ENCODE data around the gene CTSA.
A peak's percentile ranks its signal among the peaks of the same experiment; 100 is the strongest.

Gene CTSA

GRCh38 chr20:45890985-45891983 lies at the start of gene CTSA, which contains the start of gene NEURL2:
CTSA (plus strand) TSS chr20:45891335; CDS start chr20:45891569, 234 bp downstream.
NEURL2 (minus strand) TSS chr20:45891208; CDS start chr20:45890991, 217 bp downstream.
- DNase-seq, result peak; percentile 17

GRCh38 chr20:45841407-45842129 lies 49.6 kb upstream of the CTSA start:
- DNase-seq, result no peak

GRCh38 chr20:45842169-45842812 lies 48.8 kb upstream of the CTSA start:
- DNase-seq, result no peak

- no peak for DNase-seq
Measured at GRCh38 chr20:45843506-45843905, 47.6 kb upstream of the CTSA start.

GRCh38 chr20:45845452-45845851 lies 45.7 kb upstream of the CTSA start:
- DNase-seq, result no peak

GRCh38 chr20:45848421-45848820 lies 42.7 kb upstream of the CTSA start:
- no peak for DNase-seq

GRCh38 chr20:45848969-45849582 lies 42.1 kb upstream of the CTSA start:
- DNase-seq, result no peak

GRCh38 chr20:45850238-45850637 lies 40.9 kb upstream of the CTSA start:
- DNase-seq, result no peak

- DNase-seq, result no peak
Measured at GRCh38 chr20:45850926-45851325, 40.2 kb upstream of the CTSA start.

- DNase-seq, result no peak
Measured at GRCh38 chr20:45851501-45851900, 39.6 kb upstream of the CTSA start.

- DNase-seq, result no peak
Measured at GRCh38 chr20:45852326-45852725, 38.8 kb upstream of the CTSA start.

GRCh38 chr20:45853484-45853883 lies 37.7 kb upstream of the CTSA start:
- DNase-seq, result no peak

GRCh38 chr20:45857114-45857881 lies 33.8 kb upstream of the CTSA start, which contains the start of the genes ACOT8 and ZSWIM3:
ACOT8 (minus strand) TSS chr20:45857392; CDS start chr20:45857315, 77 bp downstream.
ZSWIM3 (plus strand) TSS chr20:45857614; CDS start chr20:45857826, 212 bp downstream.
- peak; percentile 99 for DNase-seq

GRCh38 chr20:45857882-45858216 lies 33.3 kb upstream of the CTSA start:
- no peak for DNase-seq

GRCh38 chr20:45859916-45860315 lies 31.2 kb upstream of the CTSA start:
- DNase-seq, result no peak

GRCh38 chr20:45860560-45861220 lies 30.4 kb upstream of the CTSA start:
- DNase-seq, result no peak

GRCh38 chr20:45861221-45862075 lies 29.7 kb upstream of the CTSA start:
- DNase-seq, result no peak

GRCh38 chr20:45863543-45864470 lies 27.3 kb upstream of the CTSA start:
- DNase-seq, result no peak

- no peak for DNase-seq
Measured at GRCh38 chr20:45866454-45866853, 24.7 kb upstream of the CTSA start.

Measured in NCI-H1436 treated with DMSO at 0.1 percent for 48 hours (cell line).